HG03039 (cell line): Measurements from ENCODE around the gene SRY.
"Not testable (repeated sequence)": the region's sequence is repeated elsewhere in the genome, so short reads cannot be mapped to it uniquely, and the experiment has no call there.

ENCODE experiments used
- ATAC-seq: cut with Tn5 transposase; IDR thresholded peaks from one replicate; pipeline ENCODE4 v1.9.1; 2021; ENCODE audit warnings: mild to moderate bottlenecking, moderate library complexity; ENCODE audit not compliant: unreplicated experiment

SRY gene

DNA sequence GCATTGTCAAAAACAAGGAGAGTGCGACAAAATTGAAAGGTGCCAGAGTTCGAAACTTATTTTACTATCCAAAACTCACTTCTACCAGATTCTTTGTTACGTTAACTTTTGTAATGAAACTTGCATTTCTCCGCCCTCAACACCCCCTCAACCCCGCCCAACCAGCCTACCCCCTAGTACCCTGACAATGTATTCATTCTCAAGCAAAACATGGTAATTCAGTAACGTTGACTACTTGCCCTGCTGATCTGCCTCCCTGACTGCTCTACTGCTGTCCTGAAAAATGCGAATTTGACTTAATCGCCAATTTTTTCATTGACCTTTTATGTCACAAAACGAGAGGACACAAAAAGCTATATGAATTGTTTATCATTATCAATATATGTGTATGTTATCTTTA is at the start of gene SRY:
SRY (minus strand) TSS at position 83 of the 400 bp plus-strand sequence; CDS start at position 4, 79 bp downstream.
- no peak for ATAC-seq

DNA sequence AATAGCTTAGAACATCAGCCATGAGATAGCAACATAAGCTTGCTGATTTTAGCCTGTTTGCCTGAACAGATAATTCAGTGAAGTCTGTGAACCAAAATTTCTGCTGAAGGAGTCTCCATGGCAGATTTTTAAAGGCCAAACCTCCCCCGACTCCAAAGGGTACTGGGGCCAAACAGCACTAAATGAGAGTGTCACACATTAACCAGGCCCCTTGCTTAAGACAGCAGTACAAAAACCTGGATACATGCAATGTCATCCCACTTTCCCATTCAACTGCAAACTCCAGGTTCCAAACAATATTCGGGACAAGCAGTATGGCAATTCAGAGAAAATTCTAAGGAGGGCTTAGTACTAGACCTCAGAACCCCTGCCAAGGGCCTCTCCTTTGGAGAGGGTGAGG is 49.6 kb upstream of the SRY start:
- ATAC-seq: no peak

GRCh38 chrY:2835230-2835629 is 47.7 kb upstream of the SRY start:
- ATAC-seq: no peak

- no peak for ATAC-seq
Measured at GRCh38 chrY:2828497-2828896, 41.0 kb upstream of the SRY start.

DNA sequence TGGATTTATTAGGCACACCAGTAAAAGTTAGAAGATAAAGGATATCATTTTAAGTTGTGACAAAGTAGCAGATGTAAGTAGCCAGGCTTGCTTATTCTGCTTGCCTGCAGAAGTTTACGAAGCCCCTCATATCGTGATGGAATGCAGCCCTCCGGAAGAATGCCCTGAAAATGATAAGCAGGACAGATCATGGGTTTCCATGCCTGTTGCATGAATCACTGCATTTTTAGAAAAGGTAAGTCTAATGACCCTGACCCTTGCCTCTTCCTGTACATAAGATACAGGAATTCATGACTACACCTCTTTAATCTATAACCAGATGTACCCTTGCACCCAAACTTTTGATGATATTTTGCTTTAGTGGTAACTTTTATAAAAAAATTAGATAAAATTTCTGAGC is 37.0 kb upstream of the SRY start:
- ATAC-seq: no peak

GRCh38 chrY:2817146-2817896 is 29.8 kb upstream of the SRY start:
- not testable (repeated sequence) for ATAC-seq

- no peak for ATAC-seq
Measured at GRCh38 chrY:2800246-2800645, 12.8 kb upstream of the SRY start.

DNA sequence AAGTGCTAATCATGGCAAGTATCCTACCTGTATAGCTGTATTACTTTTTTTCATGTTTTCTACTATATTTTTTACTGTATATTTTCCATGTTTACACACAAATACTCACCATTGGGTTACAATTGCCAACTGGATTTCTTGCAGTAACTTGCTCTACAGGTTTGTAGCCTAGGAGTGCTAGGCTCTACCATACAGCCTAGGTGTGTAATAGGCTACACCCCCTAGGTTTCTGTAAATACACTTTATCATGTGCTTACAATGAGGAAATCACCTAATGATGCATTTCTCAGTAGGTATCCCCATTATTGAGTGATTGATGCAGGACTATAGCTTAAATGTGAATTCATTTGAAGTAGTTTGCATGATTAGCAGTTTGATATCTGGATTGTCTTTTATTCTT is 10.5 kb upstream of the SRY start:
- no peak for ATAC-seq

- ATAC-seq: no peak
Measured at GRCh38 chrY:2796977-2797523, 9.6 kb upstream of the SRY start.

GRCh38 chrY:2789756-2790155 is 2.3 kb upstream of the SRY start:
- ATAC-seq: no peak

DNA sequence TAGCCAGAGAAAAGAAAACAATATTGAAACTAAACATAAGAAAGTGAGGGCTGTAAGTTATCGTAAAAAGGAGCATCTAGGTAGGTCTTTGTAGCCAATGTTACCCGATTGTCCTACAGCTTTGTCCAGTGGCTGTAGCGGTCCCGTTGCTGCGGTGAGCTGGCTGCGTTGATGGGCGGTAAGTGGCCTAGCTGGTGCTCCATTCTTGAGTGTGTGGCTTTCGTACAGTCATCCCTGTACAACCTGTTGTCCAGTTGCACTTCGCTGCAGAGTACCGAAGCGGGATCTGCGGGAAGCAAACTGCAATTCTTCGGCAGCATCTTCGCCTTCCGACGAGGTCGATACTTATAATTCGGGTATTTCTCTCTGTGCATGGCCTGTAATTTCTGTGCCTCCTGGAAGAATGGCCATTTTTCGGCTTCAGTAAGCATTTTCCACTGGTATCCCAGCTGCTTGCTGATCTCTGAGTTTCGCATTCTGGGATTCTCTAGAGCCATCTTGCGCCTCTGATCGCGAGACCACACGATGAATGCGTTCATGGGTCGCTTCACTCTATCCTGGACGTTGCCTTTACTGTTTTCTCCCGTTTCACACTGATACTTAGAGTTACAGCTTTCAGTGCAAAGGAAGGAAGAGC is 488 bp downstream of the SRY start:
- ATAC-seq: no peak
